ENCODE measurements around the gene CALR3. TPM values are rescaled to one million over a fixed set of nuclear protein-coding genes. Genes with fewer than 3 reads are reported as not detected.

Gene CALR3
- total and polyA plus RNA-seq, 2 of the 8 experiments (the other 6 are each of a cell fraction or from before 2014, with no cell fraction given) = 0.11 to 0.32 TPM

DNA sequence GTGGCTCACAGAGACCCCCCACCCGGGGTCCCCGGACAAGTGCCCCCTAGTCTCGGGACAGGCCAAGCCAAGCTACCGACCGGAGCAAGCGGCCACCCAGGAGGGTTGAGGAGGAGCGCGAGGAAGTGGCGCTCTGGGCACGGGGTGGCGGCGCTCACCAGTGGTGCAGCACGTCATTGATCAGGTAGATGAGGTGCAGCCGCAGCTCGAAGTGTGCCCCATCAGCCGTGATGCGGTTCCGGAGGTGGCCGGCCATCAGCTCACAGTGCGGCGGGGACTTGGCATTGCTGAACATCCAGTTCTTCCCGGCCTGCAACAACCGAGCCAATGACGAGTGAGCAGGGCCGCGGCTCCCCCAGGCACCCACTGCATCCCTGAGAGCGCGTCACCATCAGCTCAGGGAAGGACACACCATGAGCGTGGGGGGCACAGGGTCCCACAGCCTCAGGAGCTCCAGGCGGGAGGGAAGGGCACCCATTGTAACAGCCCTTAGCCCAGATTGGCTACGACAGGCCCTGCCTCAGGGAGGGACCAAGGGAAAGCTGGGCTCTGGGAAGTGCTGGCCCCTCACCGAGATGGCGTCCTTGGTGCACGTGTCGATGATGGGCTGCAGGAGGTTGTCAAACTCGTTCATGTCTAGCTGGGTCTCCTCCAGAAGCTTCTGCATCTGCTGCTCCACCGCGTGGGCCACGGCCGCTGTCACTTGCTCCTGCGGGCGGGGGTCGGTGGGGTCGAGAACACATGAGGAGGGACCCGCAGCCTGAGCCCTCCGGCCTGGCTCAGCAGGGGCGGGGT, 36.7 kb upstream of the CALR3 start (continued):
- TF ChIP-seq TCF12 (IDR thresholded peaks at IDR 0.05; ENCODE audit: low read depth, low read length) (no peak), KDM5A (IDR thresholded peaks at IDR 0.05; ENCODE audit: low read length) (no peak)

Measured in H1 (cell line).